HG03097 (cell line): ENCODE measurements around the gene TRERF1.
"Not testable (repeated sequence)": the region's sequence is repeated elsewhere in the genome, so short reads cannot be mapped to it uniquely, and the experiment has no call there.

Source experiments
- ATAC-seq: cut with Tn5 transposase; IDR thresholded peaks from one replicate; pipeline ENCODE4 v1.9.1; 2021; ENCODE audit not compliant: unreplicated experiment, low FRiP score

TRERF1 gene

DNA sequence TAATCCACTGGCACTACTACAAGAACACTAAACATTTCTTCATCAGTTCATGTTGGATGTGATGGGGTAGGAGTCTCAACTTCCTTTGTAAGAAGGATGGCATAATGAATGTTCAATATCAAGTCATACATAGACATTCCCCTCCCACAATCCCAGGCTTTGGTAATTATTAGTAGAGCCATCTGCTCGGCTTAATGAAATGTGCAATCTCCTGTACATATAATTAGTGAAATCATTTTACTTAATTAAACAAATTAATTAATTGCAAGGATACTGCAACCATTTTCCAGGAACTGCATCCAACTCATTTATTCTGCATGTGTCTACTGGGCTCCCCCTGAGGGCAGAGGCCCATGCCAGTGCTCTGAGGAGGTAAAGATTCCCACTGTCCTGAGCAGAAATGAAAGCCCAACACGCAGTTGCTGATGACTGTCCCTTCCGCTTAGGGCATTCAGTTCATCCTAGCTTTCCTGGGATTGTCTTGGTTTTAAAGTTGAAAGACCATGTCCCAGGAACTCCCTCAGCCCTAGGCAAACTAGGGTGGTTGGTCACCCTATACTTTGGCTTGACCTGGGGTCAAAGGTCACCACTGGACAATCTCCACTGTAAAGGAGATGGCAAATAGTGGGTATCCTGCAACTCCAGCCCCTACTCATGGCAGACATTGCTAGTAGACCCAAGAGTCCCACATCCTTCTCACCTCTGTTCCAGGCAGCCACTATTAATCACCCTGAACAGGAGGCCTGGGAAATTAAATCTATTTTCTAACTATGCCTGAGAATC lies 109.8 kb downstream of the TRERF1 start:
- no peak for ATAC-seq

DNA sequence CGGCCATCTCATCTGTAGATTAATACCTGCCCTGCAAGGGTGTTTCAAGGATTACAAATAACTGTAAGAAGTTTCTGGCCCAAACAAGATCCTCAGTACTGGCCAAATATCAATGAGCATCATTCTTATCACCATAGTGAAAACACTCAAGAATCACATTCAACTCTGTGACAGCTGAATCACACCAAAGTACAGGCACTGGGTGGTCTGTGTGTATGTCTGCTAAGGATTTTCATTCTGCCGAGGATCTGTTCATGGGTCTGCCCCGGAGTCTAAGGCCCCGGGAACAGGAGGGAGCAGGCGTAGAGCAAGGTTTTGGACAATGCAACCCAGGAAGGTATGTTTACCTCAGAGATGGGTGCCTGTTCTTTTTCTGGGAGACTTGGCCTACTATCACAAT lies 110.5 kb downstream of the TRERF1 start:
- no peak for ATAC-seq

DNA sequence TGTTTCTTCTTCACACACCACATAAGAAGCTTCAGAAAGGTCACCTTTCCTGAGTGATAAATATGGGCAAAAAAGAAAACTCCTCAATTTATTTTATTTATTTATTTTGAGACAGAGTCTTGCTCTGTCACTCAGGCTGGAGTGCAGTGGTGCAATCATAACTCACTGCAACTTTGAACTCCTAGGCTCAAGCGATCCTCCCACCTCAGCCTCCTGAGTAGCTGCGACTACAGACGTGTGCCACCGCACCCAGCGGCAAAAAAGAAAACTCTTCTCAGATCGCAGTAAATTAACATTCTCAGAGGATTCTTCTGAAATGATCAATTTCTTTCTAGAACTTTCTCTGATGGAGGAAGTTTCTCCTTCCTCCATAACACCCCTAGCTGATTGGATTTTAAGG lies 111.2 kb downstream of the TRERF1 start:
- no peak for ATAC-seq

DNA sequence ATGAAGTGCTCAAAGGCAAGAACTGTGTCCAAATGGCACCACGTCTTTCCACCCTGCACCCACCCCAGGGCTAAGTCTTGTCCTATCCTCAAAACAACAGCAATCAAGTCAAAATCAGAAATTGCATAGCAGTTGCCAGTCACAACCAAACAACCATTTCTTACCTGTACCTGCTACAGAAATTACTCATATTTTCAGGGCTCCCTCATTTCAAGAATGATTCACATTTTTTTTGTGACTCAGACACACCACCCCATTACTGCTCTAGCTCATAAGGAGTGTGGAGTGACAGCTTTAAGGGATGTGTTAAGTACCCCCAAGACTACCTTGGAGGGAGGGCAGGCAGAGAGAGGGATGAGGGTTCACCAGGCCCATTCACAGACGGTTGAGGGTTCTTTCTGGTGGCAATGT lies 111.7 kb downstream of the TRERF1 start:
- no peak for ATAC-seq

DNA sequence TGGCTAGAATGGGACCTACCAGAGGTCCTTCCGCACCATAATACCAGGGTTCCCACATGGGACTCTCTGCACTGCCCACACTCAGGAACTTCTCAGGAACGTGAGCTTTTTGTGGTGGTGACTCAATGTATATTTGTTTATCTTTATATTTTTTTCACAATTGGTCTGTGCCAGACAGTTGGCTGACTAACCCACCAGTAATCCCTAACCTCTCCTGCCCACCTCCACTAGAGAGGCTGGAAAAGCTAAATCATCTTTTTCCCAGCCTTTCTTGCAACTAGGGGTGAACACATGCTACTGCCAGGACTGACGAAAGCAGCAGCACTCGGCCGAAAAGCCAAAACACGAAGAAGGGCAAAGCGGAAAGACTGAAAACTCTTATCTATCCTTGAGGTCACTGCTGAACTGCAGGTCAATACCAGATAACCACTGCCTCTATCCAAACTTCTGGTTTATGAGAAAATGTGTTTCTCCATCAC lies 112.9 kb downstream of the TRERF1 start:
- ATAC-seq, result no peak

DNA sequence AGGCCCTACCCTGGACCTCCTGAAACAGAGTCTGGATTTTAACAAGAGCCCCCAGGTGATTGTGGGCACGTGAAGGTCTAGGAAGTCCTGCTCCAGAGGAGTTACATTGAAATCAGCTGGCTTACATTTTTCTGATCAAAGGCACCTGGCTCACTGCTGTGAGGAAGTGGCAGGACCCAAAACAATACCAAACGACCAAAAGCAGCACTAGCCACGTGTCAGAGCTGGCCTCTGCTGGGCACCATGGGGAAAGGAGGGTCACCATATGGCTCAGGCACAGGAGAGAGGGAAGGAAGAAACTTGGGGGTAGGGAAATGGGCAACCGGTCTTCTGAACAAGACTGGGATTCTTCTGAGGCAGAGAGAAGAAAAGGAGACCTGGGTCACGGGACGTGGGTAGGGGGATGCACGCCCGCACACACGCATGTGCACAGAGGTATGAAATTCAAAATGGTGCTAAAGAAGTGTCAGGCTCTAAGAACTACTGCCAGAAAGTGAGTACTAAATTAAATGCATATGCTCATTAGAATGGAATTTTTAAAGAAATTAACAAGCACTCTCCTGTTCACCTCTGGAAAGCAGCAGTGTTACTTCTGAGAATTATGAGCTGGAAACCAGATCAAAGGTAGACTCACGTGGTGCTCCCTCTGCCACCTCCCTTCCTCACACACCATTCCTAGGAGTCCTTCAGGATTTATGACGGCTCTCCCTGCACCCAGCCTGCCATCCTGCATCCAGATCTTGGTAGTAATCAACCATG lies 113.6 kb downstream of the TRERF1 start:
- ATAC-seq, result no peak

DNA sequence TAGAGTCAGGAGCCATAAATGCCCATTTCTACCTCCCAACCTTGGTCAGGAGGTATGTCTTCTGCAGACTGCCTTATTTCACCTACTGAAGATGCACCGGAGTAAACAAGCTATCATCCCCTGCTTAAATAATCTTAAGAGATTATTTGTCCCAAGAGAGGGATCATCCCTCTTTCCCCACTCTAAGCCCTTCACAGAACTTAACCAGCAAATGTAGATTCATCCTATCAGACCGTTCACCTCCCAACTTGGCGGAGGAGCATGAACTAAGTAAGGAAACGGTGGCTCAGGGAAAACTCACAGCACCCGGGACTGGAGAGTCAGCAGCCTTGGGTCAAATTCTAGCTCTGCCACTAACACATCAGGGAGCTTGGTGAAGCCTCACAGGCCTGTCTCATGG lies 115.3 kb downstream of the TRERF1 start:
- ATAC-seq, result no peak

DNA sequence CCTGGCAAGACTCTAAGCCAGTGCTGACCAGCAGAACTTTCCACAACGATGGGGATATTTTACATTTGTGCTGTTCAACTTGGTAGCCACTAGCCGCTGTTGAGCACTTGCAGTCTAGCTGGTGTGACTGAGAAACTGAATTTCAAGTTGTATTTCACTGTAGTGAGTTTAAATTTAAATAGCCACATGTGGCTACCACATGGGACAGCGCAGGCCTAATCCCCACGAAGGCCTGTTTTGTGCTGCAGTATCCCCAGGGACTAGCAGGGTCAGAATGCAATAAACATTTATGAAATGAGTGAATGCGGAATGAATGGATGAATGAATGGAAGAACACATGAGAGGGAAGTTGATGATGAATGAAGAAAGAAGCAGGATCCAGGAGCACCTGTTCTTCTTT lies 115.8 kb downstream of the TRERF1 start:
- no peak for ATAC-seq

DNA sequence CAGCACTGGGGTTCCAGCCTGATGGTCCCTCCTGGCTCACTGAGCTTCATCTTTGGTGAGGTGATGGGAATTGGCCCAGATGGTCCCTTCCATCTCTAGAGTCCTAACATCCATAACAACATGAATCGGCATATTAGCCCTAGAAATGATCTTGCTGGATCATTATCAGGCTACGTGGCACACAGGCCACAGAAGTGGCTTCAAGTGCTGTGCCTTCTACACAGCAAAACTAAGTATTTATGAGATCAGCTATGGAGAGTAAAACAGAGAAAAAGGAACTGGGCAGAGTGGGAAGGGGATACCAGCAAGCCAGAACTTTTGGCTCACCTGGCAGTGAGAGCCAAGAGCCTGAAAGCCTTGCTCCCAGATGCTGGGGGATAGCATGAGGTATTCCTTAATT lies 116.9 kb downstream of the TRERF1 start:
- ATAC-seq, result no peak

DNA sequence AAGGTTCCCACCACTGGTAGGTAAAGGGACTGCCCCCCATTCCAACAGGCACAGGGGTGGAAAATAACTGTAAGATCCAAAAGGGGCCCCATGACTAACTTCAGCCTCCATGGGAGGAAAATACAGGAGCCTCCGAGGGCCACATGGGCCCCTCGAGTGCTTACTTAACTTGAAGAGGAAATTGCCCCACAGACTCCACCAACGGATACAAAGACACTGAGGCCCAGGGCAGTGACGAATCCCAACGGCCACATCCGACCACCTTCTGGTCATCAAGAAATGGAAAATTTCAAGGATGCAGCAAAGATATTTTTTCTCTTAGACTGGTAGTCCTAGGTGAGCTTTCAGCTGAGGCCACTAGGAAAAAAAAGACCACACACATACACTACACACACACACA lies 118.1 kb downstream of the TRERF1 start:
- ATAC-seq, result no peak

DNA sequence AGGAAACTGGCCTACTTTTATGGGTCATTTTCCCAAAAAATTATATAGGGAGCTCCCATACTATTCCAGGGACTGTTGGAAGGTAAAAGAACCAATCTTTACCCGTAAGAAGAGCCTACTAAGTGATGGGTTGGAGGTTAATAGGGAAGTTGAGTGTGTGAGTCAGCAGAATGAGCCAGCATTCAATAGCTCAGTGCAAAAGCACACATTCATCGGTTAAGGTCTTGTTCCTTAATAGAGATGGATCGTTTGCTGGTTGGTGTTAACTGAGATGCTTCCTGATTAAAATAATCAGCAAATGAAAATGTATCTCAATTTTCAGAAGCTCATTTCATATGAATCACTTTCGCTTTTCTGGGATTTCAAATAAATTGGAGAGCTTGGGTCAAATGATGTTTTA lies 118.8 kb downstream of the TRERF1 start:
- no peak for ATAC-seq

DNA sequence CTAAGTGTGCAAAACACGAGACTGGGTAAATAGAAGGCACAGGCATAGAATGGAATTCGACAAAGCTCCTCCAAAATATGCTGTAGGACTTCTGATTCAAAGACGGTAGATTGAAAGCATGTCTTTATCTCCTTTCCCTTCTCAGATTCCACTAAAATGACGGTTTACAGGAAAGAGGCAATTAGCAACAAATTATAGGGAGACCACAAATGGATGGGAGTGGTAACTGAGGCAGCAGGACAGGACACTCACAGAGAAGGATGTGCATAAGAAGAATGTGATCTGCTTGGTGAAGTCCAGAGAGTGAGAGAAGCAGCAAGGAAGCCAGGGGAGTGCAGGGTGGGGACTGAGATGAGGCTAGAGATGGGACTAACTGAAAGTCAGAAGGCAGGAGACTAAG lies 120.7 kb downstream of the TRERF1 start:
- ATAC-seq, result no peak

DNA sequence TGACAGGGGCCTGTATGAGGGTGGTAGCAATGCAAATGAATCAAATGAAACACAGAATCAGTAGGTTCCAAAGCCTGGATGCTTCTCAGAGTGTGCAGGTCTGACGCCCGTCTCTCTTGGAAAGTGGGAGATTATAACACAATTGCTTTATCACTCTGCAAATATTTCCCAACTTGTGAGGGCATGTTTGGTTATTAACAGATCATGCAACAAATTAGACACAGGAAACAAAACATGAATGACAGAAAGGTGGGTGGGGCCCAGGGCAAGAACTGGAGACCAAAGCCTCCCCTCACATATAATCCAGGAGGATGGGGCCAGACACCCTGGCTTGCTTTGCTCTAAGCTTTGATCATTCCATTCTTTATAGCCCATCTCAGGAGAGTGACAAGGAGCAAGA lies 125.5 kb downstream of the TRERF1 start:
- ATAC-seq, result no peak

DNA sequence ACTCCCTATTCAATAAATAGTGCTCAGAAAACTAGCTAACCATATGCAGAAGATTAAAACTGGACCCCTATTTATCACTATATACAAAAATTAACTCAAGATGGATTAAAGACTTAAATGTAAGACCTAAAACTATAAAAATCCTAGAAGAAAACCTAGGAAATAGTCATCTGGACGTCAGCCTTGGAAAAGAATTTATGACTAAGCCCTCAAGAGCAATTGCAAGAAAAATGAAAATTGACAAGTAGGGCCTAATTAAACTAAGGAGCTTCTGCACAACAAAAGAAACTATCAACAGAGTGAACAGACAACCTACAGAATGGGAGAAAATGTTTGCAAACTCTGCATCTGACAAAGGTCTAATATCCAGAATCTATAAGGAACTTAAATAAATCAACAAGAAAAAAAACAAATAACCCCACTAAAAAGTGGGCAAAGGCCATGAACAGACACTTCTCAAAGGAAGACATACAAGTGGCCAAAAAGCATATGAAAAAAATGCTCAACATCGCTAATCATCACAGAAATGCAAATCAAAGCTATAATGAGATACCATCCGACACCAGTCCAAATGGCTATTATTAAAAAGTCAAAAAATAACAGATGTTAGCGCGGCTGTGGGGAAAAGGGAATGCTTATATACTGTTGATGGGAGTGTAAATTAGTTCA lies 126.9 kb downstream of the TRERF1 start:
- ATAC-seq, result not testable (repeated sequence)

DNA sequence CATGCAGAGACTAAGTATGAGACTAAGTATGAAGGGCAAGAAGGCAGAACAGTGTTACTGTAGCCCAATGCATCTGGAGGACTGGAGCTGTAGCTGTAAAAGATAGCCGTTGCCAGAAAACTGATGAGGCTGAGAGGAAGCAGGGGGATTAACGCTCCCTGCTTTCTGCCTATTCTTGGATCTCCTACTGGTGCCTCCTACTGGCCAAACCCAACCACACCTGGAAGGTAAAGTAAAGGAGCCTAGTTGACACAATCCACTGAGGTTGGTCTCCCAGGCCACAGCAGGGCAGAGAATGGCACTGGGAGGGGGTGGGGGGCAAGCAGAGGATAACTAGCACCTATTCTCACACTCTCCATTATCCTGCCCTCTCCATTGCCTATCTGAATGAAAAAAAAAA lies 129.1 kb downstream of the TRERF1 start:
- no peak for ATAC-seq

DNA sequence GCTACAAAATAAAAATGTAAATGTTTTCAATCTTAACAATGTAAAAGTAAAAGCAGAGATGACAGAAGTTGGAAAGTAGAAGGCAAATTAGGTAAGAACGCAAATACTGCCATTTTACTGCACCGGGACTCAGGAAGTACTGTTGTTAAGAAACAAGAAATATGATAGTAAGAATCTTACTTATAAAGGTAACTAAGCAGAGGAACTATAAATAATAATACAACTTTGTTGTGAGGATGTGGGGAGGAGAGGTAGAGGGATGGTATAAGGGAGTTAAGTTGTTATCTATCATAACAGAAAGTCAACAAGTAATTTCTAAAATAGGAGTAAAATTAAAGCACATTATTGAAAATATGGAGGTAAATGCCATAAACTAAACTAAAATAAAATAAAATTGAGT lies 129.8 kb downstream of the TRERF1 start:
- no peak for ATAC-seq

DNA sequence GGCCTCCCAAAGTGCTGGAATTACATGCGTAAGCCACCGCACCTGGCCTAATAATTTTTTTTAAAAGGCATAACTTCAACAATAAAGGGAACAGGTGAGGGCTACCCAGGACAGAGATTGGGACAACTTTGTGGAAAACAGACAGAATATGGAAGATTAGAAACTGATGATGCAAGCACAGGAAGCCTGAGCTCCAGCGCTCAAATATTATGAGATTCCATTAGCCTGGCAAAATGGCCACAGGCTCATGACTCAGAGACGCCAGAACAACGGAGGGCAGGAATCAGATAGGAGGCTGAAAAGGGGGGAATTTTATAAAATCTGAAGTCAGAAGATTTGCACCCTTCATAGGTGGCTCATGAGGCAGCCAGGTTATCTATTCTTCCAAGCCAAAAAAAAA lies 131.0 kb downstream of the TRERF1 start:
- ATAC-seq, result no peak

DNA sequence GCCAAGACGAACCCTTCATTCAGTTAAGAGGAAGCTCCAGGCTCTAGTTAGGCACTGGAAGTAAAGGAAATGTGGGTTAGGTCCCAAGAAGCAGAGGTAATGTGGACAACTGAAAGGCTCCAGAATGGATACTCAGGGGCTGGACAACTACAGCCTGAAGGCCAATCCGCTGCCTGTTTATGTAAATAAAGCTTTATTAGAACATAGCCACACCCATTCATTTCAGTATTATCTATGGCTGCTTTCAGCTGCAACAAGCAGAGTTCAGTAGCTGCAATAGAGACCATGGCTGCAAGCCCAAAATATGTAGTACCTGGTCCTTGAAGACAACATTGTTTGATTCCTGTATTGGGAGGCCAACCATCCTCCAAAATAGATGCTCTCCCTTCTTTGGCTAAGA lies 133.2 kb downstream of the TRERF1 start:
- ATAC-seq, result no peak

DNA sequence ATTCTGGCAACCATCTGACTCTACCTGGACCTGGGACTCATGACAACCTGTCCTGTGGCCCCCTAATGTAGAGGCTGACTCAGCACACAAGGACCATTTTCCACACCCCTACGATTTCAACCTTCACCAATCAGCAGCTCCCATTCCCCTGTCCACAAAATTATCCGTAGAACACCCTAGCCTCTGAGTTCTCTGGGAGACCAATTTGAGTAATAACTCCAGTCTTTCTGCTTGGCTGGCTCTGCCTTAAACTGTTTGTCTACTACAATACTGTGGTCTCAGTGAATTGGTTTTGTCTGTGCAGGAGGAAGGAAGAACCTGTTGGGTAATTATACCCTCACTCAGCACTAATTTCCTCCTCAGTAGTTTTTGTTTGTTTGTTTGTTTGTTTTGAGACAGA lies 134.7 kb downstream of the TRERF1 start:
- ATAC-seq, result no peak

DNA sequence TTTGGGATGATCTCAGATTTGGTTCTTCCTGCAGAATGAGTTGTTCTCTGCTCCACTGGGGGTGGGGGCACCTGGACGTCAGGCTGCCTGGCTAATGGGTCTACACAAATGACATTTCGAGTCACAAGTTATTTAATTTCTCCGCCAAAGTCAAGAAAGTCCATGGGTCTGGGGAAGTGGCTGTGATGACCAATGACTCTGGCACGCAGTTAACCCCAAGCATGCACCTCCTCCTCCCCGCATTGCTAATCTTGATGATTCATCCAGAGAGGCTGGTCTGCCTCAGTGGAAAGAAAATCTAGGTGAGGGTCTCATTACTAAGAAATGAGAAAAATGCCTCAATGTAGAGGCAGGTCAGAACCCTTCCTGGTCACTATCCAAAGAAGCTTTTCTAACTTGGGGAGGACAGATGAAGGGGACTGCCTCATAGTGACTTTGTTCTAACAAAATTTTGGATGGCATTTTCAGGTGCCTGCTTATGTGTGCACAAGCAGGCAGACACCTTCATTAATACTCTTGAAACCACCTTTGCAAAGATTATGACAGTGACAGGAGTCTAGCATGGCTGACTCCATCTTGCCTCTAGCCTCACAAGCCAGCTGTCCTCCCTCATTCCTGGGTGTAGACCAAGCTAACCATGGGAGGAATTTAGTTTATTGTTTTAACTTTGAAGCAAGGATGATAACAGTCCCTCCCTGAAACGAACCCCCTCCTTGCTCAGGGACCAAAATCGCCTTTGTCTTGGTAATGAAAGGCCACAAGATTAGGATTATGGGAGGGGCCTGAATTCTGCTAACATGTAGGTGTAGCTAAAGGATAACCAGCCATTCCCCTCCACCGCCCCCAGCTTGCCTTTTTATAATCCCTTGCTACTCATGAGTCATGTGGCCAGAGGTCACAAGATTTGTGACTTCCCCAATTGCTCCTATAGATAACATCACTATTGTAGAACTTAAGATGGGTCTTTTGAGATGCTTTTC lies 135.4 kb downstream of the TRERF1 start:
- ATAC-seq, result no peak
